T-helper 2 cell treated with Interferon-gamma antibody and Interleukin-4, amounts not matched to agents 100 ng/mL and 5 ng/mL, for 36 hours (primary cell): Measurements from ENCODE around the gene PHOSPHO1. TPM values are rescaled to one million over a fixed set of nuclear protein-coding genes. Genes with fewer than 3 reads are reported as not detected.
"Not testable (repeated sequence)": the region's sequence is repeated elsewhere in the genome, so short reads cannot be mapped to it uniquely, and the experiment has no call there.

Source experiments
- intact Hi-C: fragments of 100-400 bp; cut with micrococcal nuclease; formaldehyde crosslinking; loops from one replicate; pipeline ENCODE4 v1.15.1; 2023
- total RNA-seq: library from RNA; stranded (reverse); gene quantifications from 2 replicates; pipeline ENCODE4 v1.2.3, GENCODE V29; 2022

PHOSPHO1 gene, protein sequence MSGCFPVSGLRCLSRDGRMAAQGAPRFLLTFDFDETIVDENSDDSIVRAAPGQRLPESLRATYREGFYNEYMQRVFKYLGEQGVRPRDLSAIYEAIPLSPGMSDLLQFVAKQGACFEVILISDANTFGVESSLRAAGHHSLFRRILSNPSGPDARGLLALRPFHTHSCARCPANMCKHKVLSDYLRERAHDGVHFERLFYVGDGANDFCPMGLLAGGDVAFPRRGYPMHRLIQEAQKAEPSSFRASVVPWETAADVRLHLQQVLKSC
- not detected in 2 replicates for total RNA-seq

DNA sequence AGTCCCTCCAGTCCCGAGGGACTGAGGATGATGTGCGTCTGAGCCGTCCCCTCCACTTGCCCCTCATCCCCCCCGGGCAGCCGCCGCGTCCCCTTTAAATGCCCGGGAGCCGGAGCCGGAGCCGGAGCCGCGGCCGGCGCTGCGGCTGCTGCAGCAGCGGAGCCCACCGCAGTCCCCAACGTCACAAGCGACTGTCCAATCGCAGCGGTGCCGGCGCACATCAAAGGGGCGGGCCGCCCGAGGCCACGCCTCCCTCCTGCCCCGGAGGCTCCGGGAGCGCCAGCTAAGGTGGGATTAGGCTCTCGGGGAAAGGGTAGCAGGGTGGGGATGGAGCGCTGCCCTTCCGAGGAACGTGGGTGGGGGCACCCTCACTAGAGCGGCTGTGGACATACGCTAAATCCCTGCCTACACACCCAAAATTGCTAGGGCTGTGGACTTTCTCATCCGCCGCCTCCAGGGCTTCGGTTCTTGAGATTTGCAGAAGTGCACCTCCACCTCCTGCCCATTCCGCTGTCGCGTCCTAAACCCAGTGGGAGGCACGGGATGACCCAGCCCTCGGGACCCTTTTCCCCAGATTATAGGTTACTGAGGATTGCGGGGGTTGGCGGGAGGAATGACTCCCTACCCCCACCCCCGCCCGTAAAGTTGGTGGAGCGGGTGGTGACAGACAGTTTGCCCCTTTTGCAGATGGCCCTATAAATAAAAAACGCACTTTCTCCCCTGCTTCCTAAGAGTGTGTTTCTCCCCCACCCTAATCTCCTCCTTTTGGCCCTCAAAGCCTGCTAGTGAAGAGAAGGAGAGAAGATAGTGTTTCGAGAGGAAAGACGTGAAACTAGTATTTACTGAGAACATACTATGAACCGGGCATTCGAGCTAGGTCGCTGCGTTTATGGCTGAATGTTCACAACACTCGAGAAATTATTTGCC, at the start of gene PHOSPHO1:
Gene PHOSPHO1, minus strand, starts transcription at position 152 of the 927 bp plus-strand sequence. CDS start 4,096 bp downstream, outside the sequence.
- intact Hi-C loops = loop anchor here (2.0 kb wide), 1 partner anchor 38 kb away; no protein-coding TSS in a partner anchor

DNA sequence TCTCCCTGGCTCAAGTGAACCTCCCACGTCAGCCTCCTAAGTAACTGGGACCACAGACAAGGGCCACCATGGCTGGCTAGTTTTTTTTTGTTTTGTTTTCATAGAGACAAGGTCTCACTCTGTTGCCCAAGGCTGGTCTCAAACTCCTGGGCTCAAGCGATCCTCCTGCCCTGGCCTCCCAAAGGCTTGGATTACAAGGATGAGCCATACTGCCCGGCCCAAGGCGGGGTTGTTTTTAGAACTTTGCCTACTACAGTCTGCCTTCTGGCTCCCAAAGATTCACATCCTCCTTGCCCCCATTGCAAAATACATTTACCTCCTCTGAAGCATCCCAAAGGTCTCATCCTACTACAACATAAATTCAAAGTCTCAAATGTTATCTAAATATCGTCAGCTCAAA, 49.5 kb upstream of the PHOSPHO1 start:
- intact Hi-C loops = no loop called here

DNA sequence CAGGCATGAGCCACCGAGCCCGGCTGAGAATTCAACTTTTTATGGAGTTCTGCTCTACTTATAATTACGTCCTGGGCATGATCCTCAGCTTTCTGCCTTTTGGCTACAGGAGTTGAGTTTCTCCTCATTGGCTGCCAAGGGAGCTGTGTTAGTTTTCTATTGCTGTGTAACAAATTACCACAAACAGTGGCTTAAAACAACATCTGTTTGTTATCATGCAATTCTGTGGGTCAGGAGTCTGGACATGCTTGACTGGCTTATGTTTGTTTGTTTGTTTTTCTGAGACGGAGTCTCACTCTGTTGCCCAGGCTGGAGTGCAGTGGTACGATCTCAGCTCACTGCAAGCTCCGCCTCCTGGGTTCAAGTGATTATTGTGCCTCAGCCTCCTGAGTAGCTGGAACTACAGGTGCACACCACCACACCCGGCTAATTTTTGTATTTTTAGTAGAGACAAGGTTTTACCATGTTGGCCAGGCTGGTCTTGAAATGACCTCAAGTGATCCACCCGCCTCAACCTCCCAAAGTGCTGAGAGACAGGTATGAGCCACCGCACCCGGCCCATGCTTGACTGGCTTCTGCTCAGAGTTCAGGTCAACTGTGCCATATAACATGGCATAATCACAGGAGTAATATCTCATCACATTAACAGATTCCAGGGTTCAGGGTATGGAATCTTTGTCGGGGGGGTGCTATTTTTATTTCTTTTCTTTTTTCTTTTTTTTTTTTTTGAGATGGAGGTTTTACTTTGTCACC, 48.9 kb upstream of the PHOSPHO1 start:
- intact Hi-C loops = not testable (repeated sequence)

DNA sequence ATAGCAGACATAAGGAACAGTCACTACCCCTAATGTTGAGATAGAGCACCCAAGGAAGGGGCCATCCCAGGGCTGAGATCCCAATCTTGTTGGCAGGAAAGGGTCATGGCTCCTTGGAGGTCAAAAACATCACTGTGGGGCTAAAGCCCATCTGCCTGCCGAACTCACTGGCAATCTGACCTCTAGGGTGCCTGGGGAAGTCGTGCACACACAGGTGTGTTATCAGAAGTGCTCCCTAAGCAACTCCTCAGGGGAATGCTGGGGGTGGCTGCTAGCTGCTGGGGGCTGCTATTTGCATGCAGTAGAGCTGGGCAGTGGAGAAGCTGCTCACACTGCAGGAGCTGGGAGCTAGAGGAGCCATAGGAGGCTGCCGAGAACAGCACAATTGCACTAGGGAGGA, 47.5 kb upstream of the PHOSPHO1 start:
- intact Hi-C loops = no loop called here

DNA sequence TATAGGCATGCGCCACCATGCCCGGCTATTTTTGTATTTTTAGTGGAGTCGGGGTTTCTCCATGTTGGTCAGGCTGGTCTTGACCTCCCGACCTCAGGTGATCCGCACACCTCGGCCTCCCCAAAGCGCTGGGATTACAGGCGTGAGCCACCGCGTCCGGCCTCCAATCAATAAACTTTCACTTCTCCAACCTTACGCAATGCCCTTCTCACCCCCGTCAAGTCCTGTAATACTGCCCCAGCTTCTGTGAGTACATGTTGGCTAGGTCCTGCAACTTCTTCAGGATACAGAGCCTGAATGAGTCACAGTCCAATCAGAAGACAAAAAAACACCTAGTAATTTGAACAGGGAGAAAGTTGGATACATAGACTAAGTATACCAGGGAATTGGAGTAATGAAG, 47.1 kb upstream of the PHOSPHO1 start:
- intact Hi-C loops = no loop called here

DNA sequence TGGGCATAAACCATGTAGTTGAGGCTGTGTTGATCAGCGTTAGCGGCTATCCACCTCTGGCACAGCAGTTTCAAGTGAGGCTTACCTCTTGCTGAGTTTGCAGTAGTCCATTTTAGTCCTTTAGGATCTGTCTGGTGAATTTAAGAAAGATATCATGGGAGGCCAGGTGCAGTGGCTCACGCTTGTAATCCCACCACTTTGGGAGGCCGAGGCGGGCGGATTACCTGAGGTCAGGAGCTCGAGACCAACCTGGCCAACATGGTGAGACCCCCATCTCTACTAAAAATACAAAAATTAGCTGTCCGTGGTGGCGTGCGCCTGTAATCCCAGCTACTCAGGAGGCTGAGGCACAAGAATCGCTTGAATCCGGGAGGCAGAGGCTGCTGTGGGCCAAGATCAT, 45.4 kb upstream of the PHOSPHO1 start:
- intact Hi-C loops = not testable (repeated sequence)

DNA sequence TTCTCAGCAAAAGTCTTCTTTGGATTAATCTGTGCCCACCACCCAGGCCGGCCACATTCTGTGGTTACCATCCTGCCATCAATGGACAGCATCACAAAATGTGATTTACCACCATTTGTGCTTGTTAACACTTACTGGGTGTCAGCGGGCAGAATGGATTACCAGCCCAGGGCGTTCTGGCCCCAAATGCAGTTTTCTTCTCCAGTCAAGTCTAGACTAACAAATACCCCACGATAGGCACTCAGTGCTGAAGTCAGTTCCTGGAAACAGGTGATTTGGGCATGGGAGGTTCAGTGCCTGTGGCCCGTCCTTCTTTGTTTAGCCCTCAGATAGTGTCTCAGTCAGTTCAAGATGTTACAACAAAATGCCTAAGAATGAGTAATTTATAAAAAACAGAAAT, 38.8 kb upstream of the PHOSPHO1 start:
- intact Hi-C loops = no loop called here

DNA sequence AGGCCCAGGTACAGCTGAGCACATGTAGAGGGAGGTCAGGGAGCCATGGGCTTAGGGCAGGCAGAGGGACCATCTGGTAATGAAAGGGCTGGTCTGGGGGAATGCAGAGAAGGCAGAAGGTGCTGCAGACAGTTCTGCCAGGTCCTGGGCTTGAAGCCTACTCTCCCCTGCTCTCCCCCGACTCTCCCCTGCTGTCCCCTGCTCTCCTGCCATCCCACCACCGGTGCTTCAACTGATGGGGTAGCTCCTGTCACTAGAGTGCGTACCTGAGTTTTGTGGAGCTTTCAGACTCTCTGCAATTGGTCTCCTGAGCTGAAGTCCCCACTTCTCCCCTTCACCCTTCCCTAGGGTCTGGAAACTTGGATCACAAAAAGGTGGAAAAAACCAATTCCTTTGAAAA, 37.3 kb upstream of the PHOSPHO1 start:
- intact Hi-C loops = no loop called here

DNA sequence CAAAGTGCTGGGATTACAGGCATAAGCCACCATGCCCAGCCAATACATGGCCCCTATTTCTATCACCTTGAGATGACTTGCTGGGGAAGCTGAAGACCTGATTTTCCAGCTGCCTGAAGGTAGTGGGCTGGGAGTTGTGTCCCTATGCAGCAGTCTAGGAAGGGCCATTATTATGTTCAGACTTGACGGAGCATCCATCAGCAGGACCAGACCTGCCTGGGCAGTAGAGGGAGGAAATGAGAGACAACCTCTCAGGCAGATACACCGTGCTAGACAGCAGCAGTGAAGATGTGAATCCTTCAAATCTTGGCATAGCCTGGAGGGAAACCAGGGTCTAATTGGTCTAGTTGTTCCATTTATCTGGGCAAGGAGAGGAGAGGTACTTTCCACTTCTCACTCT, 35.6 kb upstream of the PHOSPHO1 start:
- intact Hi-C loops = no loop called here

DNA sequence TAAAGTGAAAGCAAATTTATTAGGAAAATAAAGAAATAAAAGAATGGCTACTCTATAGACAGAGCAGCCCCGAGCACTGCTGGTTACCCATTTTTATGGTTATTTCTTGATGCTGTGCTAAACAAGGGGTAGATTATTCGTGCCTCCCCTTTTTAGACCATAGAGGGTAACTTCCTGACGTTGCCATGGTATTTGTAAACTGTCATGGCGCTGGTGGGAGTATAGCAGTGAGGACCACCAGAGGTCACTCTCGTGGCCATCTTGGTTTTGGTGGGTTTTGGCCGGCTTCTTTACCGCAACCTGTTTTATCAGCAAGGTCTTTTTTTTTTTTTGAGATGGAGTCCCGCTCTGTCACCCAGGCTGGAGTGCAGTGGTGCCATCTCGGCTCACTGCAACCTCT, 31.0 kb upstream of the PHOSPHO1 start:
- intact Hi-C loops = not testable (repeated sequence)

DNA sequence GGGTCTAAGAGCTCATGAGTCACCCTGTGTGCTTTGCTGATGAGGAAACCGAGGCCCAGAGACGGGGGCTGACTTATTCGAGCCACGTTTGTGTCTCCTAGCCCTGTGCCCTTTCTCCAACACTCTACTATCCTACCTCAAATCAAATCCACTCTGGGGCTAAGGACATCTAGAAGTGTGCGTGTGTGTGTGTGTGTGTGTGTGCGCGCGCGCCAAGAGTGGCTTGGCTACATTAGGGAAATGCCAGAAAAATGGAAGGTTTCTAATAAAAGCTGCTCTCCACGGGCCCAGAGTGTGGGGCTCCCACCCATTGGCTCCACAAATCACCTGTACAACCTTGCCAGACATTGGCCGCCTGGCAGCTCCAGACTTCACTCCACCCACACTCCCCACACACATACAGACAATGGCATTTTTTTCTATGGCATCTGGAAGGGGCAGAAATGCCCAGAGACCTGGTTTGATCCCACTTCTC, 30.3 kb upstream of the PHOSPHO1 start:
- intact Hi-C loops = no loop called here

DNA sequence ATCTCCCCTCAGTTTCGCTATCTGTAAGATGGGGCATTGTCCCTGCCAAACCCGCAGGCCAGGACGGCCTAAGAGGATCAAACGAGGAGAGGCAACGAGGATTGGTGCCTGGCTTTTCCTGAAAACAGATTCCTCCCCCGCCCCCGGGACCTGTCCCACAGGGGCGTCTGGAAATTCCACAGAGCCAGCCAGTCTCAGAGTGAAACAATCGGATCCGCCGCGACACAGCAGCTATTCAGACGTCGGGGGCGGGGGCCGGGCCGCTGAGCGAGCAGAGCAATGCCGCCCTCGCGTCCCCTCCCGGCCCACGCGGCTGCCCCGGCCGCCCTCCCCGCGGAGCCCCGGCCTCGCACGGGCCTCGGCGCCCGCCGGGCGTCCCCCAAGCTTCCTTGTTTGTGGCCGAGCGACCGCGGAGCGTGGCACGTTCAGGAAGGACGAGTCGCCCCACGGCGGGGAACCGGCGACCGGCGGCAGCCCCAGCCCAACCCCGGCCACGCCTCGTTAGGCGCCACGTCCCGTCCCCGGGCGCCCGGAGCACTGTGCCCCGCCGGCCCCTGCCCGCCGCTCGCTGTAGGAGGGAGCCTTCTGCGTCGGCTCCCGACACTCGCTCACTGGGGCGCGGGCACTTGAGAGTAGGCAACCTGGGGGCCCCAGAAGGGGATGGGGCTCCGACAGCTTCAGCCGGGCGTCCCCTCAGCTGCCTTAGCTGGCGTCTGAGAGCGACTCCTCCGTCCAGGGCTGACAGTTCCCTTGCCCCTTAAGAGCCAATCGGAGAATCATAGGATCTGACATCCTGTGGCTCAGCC, 29.6 kb upstream of the PHOSPHO1 start:
- intact Hi-C loops = no loop called here

DNA sequence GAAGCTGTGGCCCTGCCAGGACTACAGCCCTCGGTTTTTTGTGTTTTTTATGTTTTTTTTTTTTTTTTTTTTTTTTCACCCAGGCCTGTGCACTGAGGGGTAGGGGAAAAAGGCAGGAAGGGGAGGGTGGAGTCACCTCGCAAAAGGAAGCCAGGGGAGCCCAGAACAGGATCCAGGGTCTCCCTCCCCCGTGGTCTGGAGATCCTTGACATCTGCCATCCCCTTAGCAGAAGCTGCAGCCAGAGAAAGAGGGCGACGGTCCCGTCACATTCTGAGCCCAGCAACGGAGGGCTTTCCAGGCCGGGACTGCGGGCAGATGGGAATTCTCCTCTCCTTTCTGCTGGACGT, 29.1 kb upstream of the PHOSPHO1 start:
- intact Hi-C loops = no loop called here

DNA sequence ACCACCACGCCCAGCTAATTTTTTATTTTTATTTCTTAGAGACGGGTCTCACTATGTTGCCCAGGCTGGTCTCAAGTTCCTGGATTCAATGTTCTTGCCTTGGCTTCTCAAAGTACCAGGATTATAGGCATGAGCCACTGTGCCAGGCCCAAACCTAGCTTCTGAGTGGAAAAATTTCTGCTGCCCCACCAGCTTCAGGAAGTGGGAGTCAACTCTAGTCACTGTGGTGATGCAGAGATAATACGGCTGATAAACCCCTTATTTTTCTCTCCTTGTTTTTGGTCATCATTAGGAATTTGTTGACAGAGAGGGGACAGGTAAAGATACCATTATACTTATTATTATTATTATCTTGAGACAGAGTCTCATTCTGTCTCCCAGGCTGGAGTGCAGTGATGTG, 27.8 kb upstream of the PHOSPHO1 start:
- intact Hi-C loops = no loop called here

DNA sequence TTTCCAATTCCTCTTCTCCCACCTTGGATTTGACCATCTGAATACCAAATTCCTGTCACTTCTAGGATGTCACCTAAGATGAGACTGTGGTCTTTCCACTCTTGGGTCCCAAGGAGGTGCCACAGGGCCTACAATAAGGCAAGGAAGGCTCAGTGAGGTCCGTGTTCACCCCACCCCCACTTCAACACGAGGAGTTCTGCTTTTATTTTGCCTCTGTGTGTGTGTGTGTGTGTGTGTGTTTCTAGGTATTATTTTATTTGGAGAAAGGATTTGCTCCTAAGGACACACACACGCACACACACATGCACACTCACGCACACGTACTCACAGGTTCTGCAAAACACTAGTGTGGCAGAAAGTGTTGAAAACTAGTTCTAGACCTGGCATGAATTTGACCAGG, 24.5 kb upstream of the PHOSPHO1 start:
- intact Hi-C loops = no loop called here

DNA sequence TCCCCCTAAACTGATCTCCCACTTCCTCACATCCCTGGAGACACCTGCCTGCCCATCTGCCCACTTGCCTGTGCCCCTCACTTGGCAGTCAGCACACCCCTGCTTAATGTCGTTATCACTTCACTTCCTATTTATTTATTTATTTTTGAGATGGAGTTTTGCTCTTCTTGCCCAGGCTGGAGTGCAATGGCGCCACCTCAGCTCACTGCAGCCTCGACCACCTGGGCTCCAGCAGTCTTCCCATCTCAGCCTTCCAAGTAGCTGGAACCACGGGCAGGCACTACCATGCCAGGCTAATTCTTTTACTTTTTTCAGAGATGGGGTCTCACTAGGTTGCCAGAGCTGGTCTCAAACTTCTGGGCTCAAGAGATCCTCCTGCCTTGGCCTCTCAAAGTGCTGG, 23.5 kb upstream of the PHOSPHO1 start:
- intact Hi-C loops = no loop called here

DNA sequence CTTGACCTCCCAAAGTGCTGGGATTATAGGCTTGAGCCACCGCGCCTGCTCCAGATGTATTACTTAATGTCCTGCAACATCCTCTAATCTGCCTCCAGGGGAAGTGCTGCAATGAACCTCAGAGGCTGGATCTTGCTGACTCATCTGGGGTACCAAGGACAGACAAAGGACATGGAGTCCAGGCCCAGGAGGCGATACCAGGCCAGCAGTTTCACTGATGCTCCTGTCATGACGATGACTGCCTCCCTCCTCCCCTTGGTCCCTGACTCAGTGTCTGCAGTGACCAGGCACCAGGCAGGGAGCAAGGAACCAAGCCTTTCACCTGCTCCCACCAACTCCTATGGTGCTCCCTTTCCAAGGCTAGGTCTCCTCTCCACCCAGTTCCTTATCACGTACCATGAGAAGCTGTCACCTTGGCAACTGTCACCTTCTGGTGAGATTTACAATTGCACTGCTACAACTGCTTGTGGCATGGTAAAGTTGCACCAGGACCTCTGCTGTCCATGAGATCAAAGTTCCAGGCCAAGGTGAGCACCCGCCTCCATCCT, 21.6 kb upstream of the PHOSPHO1 start:
- intact Hi-C loops = no loop called here

DNA sequence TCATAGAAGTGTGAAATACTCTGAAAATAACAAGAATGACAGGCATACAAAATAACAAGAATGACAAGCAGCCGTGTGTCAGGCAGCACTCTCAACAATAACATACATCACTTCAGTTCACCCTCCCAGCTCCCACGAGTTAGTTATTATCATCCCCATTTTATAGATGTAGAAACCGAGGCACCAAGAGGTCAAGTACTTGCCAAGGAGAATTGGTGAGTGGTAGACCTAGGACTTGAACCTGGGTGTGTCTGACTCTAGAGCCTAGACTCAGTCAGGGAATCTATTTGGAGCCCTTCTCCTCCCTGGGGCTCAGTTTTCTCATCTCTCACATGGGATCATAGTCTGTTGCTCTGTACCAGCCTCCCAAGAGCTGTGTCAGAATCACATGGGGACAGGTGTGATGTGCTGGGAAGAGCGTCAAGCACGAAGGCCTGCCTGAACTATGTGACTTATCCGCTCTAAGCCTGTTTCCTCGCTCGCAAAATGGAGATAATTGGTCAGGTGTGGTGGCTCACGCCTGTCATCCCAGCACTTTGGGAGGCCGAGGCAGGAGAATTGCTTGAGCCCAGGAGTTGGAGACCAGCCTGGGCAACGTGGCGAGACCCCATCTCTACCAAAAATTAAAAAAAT, 19.4 kb upstream of the PHOSPHO1 start:
- intact Hi-C loops = no loop called here

DNA sequence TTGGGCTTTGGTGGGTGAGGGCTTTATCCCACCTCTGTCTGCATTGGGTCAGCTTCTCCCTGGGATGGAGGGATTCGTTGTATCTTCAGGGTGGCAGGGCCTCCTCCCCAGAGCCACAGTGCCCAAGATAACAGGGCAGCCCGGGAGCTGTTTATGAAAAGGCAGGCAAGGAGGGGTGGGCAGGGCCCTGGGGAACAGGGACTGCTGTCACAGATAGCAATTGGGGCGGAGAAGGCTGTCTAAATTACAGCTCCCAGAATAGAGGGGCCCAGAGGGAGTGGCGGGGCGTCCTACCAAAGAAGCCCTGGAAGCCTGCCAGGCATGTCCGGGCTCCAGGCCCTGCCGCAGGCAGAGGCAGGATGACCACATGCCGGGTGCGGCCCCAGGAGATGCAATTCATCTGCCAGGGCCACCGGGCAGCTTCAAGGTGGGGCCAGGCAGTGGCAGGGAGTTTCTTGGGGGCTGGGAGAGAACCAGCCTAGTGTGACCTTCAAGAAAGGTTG, 18.8 kb upstream of the PHOSPHO1 start:
- intact Hi-C loops = no loop called here

DNA sequence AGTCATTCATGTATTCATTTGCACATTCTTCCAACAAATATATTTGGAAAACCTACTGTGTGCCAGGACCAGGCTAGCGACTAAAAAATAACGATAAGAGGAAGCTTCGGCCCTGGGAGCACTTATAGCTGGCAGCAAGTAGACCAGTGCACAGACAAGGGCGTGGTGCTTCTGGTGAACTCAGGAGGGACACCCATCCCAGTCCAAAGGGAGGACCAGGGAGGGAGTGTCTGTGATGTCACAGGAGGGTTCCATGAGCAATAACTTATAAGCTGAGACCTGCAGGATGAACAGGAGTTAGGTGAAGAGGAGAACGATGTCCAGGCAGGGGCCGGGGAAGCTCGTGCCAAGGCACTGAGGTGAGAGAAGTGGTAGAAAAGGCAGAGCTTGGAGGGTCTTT, 17.4 kb upstream of the PHOSPHO1 start:
- intact Hi-C loops = no loop called here
